GM12873 (cell line): ENCODE data around the gene FLOT1.

Experiments used
- TF ChIP-seq, protein P1 (sequence below): IDR thresholded peaks from 2 replicates; pipeline ENCODE4 v1.5.1; 2012; ENCODE audit warnings: low read depth, mild to moderate bottlenecking, moderate library complexity, low read length, control low read depth; ENCODE audit not compliant: insufficient read depth; ENCODE audit errors: missing control alignments

Gene FLOT1

DNA sequence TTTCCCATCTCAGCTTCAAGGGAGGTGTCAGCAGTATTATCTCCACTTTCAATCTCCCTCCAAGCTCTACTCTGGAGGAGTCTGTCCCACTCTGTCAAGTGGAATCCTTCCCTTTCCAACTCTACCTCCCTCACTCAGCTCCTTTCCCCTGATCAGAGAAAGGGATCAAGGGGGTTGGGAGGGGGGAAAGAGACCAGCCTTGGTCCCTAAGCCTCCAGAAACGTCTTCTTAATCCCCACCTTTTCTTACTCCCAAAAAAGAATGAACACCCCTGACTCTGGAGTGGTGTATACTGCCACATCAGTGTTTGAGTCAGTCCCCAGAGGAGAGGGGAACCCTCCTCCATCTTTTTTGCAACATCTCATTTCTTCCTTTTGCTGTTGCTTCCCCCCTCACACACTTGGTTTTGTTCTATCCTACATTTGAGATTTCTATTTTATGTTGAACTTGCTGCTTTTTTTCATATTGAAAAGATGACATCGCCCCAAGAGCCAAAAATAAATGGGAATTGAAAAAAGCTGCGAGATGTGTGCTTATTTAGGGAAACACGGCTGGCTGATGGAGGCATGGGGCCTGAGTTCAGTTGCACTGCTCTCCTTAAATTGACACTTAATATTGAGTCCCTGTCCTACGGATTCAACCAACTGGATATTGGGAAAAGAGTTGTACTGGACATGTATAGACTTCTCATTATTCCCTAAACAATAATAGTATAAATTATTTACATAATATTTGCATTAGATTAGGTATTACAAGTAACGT is 17.4 kb downstream of the FLOT1 start:
- TF ChIP-seq, protein P1, sequence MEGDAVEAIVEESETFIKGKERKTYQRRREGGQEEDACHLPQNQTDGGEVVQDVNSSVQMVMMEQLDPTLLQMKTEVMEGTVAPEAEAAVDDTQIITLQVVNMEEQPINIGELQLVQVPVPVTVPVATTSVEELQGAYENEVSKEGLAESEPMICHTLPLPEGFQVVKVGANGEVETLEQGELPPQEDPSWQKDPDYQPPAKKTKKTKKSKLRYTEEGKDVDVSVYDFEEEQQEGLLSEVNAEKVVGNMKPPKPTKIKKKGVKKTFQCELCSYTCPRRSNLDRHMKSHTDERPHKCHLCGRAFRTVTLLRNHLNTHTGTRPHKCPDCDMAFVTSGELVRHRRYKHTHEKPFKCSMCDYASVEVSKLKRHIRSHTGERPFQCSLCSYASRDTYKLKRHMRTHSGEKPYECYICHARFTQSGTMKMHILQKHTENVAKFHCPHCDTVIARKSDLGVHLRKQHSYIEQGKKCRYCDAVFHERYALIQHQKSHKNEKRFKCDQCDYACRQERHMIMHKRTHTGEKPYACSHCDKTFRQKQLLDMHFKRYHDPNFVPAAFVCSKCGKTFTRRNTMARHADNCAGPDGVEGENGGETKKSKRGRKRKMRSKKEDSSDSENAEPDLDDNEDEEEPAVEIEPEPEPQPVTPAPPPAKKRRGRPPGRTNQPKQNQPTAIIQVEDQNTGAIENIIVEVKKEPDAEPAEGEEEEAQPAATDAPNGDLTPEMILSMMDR, result no peak

DNA sequence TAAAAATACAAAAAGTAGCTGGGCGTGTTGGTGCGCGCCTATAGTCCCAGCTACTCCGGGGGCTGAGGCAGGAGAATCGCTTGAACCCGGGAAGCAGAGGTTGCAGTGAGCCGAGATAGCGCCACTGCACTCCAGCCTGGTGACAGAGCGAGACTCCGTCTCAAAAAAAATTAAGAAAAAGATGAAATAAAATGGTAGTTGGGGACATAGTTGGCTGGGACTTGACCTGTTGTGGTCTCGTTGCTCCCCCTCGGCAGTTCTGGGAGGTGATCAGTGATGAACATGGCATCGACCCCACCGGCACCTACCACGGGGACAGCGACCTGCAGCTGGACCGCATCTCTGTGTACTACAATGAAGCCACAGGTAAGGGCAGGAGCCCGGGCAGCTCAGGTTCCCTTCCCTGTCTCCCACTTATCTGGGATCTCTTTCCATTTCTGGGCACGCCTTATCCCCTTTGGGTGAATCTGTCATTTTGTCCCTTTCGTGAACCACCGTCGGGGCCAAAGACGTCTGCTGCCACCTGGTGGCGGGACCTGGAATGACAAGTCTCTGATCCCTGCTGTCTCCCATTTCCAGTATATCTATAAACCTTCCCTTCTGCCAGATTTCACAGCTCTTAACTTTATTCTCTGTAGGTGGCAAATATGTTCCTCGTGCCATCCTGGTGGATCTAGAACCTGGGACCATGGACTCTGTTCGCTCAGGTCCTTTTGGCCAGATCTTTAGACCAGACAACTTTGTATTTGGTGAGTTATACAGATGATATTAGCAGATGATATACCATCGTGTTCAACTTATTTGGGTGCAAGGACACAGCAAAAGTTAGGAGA is 20.0 kb downstream of the FLOT1 start:
- TF ChIP-seq, protein P1, result peak; percentile 92

DNA sequence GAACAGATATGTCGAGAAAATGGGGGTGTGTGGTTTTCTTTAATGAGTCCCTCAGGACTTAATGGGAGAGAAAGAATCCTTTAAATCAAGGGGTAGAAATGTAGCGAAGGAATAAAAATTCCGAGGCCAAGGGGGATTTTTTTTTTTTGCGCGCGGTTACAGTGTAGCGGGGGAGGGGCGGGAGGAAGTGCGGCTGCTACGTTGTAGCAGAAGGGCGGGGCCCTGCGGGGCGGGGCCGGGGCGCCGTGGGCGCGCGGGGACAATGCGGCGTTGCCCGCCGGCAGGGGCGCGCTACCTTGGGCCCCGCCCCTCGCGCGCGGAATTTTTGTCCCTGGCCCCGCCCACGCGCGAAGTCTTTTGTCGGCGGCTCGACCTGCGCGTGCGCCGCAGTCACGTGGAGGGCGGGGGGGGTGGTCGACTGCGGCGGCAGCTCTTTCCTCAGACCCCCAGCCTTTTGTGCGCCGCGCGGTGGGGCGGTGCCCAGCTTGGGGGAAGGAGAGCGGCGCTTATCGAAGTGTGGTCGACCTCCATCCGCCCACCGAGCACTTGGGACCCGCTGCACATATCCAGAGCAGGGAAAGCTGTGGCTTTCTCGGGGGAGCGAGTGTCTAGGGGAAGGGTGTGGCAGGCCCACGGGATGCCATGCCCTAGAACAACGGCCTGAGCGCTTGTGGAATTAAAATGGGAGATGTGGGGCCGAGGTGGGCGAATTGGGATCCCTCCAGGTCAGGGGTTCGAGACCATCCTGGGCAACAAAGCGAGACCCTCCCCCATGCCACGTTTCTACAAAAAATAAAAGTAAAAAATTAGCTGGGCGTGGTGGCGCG is 21.1 kb downstream of the FLOT1 start:
- TF ChIP-seq, protein P1, result peak; percentile 44

DNA sequence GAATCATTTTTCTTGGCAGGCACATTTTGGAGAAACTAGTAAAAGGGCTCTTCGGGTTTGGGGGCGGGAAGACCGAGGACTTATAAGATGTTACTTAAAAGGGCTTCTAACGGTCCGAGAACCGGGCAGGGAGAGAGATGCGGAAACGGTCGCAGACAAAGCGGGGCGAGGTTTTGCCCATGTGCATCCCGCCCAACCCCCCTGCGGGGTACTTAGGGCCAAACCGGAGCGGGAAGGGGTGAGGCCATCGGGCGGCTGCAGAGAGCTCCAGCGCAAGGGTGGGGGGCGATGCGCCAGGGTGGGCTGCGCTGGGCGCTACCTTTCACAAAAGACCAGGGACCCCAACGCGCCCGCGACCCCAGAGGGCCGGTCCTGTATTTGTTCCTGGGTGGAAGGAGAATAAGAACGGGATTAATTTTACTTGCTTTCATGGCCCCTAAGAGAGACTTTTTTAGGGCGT is 21.7 kb downstream of the FLOT1 start:
- TF ChIP-seq, protein P1, result no peak

DNA sequence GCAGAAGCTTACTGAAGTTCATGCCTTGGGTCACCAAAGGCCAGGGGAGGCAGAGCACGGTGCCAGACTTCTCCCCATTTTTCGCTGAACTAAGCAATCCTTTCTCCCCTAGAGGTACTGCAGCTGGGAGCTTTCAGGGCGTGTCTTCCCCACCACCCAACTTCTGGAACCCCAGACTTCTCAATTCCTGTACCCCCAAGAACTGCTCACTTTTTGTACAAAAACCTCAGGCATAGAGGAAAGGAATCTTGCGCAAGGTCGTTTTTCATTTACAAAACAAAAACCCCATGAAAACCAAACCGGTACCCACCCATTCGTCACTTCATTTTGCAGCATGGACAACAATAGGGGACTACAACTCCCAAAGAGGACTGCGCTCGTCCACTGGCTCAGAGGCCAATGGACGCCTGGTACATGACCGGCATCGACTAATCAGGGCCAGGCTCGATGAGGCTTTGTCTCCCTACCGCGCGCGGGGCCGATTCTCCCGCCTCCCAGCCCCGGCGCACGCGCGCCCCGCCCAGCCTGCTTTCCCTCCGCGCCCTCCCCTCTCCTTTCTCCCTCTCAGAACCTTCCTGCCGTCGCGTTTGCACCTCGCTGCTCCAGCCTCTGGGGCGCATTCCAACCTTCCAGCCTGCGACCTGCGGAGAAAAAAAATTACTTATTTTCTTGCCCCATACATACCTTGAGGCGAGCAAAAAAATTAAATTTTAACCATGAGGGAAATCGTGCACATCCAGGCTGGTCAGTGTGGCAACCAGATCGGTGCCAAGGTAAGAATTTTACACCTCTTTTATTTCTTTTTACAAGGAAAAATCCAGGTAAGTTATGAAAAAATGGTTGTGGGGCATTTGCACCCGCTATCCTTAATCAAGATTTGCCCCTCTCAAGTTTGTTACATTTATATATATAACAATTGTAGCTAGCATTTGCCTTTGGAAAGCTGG is 22.4 kb downstream of the FLOT1 start, which contains the start of gene TUBB:
TUBB (plus strand) TSS at position 562 of the 947 bp plus-strand sequence; CDS start at position 717, 155 bp downstream.
- TF ChIP-seq, protein P1, result peak; percentile 6

DNA sequence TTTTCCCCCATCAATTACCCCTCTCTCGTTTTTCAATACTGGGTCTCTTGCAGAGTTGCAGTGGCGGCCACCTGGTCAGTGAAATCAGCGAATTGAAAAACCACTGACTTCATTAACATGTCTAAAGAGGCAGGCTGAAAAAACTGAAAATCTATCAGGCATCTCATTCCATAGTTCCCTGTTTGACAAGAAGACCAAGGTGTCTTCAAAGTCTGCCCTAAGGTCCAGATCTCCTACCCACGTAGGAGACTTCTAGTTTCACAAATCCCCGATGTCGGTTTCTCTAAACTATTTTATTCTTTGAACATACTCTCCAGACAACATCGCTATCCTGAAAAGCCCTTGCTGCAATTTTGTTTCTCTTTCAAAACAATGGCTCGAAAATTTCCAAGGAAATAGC is 23.1 kb downstream of the FLOT1 start:
- TF ChIP-seq, protein P1, result no peak
